B cell (primary cell): Measurements from ENCODE around the gene LCN15.

ENCODE experiments used
- CTCF ChIP-seq: fragments of 200-600 bp; IDR thresholded peaks from one replicate; pipeline ENCODE4 v1.8.0; 2022; ENCODE audit warnings: antibody characterized with exemption, mild to moderate bottlenecking
- EZH2 ChIP-seq: IDR thresholded peaks from 2 replicates; pipeline ENCODE4 v1.6.1; 2012; ENCODE audit warnings: borderline replicate concordance, low read depth, mild to moderate bottlenecking, moderate library complexity, low read length; ENCODE audit not compliant: insufficient read depth, poor library complexity, severe bottlenecking

GRCh38 chr9:136803551-136804508, 39.5 kb upstream of the LCN15 start:
- TF ChIP-seq CTCF = no peak
- TF ChIP-seq EZH2 = no peak
